Measurements from ENCODE around the gene NSUN7.

DNA sequence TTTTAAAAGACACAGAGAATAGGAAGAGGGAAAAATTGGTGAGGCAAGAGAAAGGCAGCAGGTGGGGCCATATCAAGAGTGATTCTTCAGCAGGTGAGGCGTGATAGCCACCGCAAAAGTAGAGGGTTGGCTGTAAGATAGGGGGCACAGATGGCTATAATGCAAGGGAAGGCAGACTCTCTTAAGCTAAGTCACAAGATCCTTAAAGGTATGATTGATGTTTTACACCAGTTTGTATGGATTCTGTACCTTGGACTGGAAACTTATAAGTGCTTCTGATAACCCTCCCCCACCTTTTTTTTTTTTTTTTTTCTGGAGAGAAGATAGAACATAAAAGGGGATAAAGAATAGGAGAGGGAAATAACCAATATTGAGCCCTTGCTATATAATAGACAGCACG, 40.0 kb downstream of the NSUN7 start:
- TF ChIP-seq CTCF (IDR thresholded peaks at IDR 0.05; ENCODE audit: low read length) (no peak), EZH2 (IDR thresholded peaks at IDR 0.05; ENCODE audit: borderline replicate concordance, low read length) (no peak)
